Thyroid gland (tissue), 4 donors: ENCODE measurements around the gene SLC2A1.

Experiments
- CTCF ChIP-seq, 6 experiments: fragments of 200-600 bp in 3 of 6; fragments of 450-650 bp in 3 of 6; sonication (generic) in 3 of 6; IDR thresholded peaks; one replicate each; pipeline ENCODE4 v1.5.1; 2016 to 2019; ENCODE audit warnings: antibody characterized with exemption in 6 of 6, mild to moderate bottlenecking in 2 of 6, inconsistent platforms in 1 of 6, moderate library complexity in 1 of 6
- POLR2A ChIP-seq, 2 donors: fragments of 450-650 bp; IDR thresholded peaks; one replicate each; pipeline ENCODE4 v1.6.1; 2017; ENCODE audit warnings: antibody characterized with exemption in 2 of 2, mild to moderate bottlenecking in 2 of 2, moderate library complexity in 1 of 2

- no peak for TF ChIP-seq CTCF (IDR thresholded peaks at IDR 0.05)
- TF ChIP-seq POLR2A (IDR thresholded peaks at IDR 0.05), result no peak
These were observed 35.0 kb upstream of the SLC2A1 start for GRCh38 chr1:42993502-42994136.
